Glutamatergic neuron (in vitro differentiated cells): ENCODE results near the gene FBN2. TPM values are rescaled to one million over a fixed set of nuclear protein-coding genes. Genes with fewer than 3 reads are reported as not detected.

Source experiments
- DNase-seq: peaks from one replicate; pipeline ENCODE4 v3.0.0; 2022
- H3K27ac Mint-ChIP-seq: one replicate; pipeline ENCODE4 v1.8.0; 2020; ENCODE audit warnings: mild to moderate bottlenecking, mixed read lengths, inconsistent platforms; ENCODE audit not compliant: unreplicated experiment
- H3K27me3 Mint-ChIP-seq: one replicate; pipeline ENCODE4 v1.8.0; 2020; ENCODE audit warnings: mild to moderate bottlenecking, moderate library complexity, mixed read lengths, inconsistent platforms; ENCODE audit not compliant: unreplicated experiment
- H3K36me3 Mint-ChIP-seq: one replicate; pipeline ENCODE4 v1.8.0; 2020; ENCODE audit warnings: mild to moderate bottlenecking, mixed read lengths, inconsistent platforms; ENCODE audit not compliant: unreplicated experiment
- H3K4me1 Mint-ChIP-seq: one replicate; pipeline ENCODE4 v1.8.0; 2020; ENCODE audit warnings: mild to moderate bottlenecking, low read depth, mixed read lengths, inconsistent platforms; ENCODE audit not compliant: unreplicated experiment
- H3K4me3 Mint-ChIP-seq: one replicate; pipeline ENCODE4 v1.8.0; 2020; ENCODE audit warnings: mild to moderate bottlenecking, mixed read lengths, inconsistent platforms; ENCODE audit not compliant: unreplicated experiment
- H3K9me3 Mint-ChIP-seq: one replicate; pipeline ENCODE4 v1.8.0; 2020; ENCODE audit warnings: mild to moderate bottlenecking, moderate library complexity, mixed read lengths, inconsistent platforms; ENCODE audit not compliant: unreplicated experiment
- total RNA-seq: library from RNA; stranded (reverse); fragmentation: NEBNext Ultra II Directional; extraction: Animal tissue kit (Norgen Biotek cat#: 25700); gene quantifications from one replicate; pipeline ENCODE4 v1.2.1, GENCODE V29; 2021; ENCODE audit not compliant: unreplicated experiment
- TF ChIP-seq, protein P1 (sequence below): fragments of 200-600 bp; sonication (generic); IDR thresholded peaks from one replicate; pipeline ENCODE4 v1.5.0; 2021; ENCODE audit not compliant: partially characterized antibody, unreplicated experiment

FBN2 gene
- total RNA-seq, 1 donor from 2014 or later, result 0.86 TPM

DNA sequence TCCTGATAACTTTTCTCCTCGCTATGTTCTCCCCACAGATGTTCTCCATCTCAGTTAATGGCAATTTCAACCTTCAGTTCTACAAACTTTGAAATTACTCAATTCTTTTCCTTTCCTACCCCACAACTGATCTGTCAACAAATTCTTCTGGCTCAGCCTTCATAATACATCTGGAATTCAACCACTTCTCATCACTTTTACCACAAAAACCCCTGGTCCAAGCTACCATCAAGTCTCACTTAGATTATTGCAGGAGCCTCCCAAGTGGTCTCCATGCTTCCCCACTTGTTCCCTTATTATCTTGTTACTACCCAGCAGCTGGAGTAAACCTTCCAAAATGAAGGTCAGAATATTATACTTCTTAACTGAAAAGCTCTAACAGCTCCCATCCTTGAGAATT, 110.1 kb downstream of the FBN2 start:
- Mint-ChIP-seq H3K36me3 (no peaks in the 10 kb centered on the region), H3K4me1 (peaks cover 2% of the 10 kb centered on the region), H3K4me3 (no peak overlapping the region), H3K27ac (no peak overlapping the region), H3K27me3 (no peaks in the 10 kb centered on the region), H3K9me3 (no peaks in the 10 kb centered on the region)
- no peak for DNase-seq
- TF ChIP-seq, protein P1, sequence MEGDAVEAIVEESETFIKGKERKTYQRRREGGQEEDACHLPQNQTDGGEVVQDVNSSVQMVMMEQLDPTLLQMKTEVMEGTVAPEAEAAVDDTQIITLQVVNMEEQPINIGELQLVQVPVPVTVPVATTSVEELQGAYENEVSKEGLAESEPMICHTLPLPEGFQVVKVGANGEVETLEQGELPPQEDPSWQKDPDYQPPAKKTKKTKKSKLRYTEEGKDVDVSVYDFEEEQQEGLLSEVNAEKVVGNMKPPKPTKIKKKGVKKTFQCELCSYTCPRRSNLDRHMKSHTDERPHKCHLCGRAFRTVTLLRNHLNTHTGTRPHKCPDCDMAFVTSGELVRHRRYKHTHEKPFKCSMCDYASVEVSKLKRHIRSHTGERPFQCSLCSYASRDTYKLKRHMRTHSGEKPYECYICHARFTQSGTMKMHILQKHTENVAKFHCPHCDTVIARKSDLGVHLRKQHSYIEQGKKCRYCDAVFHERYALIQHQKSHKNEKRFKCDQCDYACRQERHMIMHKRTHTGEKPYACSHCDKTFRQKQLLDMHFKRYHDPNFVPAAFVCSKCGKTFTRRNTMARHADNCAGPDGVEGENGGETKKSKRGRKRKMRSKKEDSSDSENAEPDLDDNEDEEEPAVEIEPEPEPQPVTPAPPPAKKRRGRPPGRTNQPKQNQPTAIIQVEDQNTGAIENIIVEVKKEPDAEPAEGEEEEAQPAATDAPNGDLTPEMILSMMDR, result no peak

DNA sequence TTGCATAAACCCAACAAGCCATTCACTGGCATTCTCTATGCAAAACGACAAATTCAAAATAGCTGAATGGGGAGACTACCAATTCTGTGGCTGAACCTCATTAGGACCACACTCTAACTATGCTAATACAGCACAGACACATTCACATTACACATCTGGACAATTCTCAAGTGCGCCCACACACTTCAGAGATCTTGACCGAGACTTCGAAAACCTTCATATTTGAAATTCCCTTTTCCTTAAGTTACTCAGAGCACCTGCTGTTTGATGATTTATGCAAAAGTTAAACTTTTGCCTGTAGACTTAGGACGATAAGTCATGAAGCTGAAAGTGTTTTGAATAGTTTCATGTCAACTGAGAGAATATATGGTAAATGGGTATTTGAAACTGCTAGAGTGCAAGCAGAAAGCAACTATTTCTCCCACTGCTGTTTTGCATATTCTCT, 111.9 kb downstream of the FBN2 start:
- Mint-ChIP-seq H3K27ac (no peak overlapping the region), H3K4me3 (no peak overlapping the region), H3K4me1 (peaks cover 2% of the 10 kb centered on the region), H3K27me3 (no peaks in the 10 kb centered on the region), H3K9me3 (no peaks in the 10 kb centered on the region), H3K36me3 (no peaks in the 10 kb centered on the region)
- no peak for DNase-seq
- TF ChIP-seq, protein P1, result no peak

DNA sequence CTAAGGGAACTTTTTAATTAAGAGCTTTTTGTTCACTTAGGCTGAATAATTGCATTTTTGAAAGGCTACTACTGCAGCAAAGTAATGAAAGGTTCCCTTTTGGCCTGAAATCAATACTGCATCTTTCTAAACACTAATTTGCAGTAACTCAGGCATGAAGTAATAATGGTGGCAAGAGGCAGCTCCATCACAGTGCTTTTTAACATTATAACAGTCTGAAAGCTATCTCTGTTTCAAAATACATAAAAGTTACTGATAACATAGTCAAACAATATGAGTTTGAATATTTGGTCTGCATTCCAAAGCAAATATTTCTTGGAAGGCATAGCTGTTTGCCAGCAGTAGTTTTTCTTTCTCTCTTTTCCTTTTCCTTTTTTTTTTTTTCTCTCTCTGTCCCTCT, 113.4 kb downstream of the FBN2 start:
- Mint-ChIP-seq H3K9me3 (no peaks in the 10 kb centered on the region), H3K4me1 (peaks cover 2% of the 10 kb centered on the region), H3K27me3 (no peaks in the 10 kb centered on the region), H3K4me3 (no peak overlapping the region), H3K27ac (no peak overlapping the region), H3K36me3 (no peaks in the 10 kb centered on the region)
- TF ChIP-seq, protein P1, result no peak
- DNase-seq, result no peak

- no peaks in the 10 kb centered on the region for H3K9me3 Mint-ChIP-seq
- peaks cover 2% of the 10 kb centered on the region for H3K4me1 Mint-ChIP-seq
- no peaks in the 10 kb centered on the region for H3K36me3 Mint-ChIP-seq
- H3K27ac Mint-ChIP-seq, result no peak overlapping the region
- no peak overlapping the region for H3K4me3 Mint-ChIP-seq
- no peak for DNase-seq
- H3K27me3 Mint-ChIP-seq, result no peaks in the 10 kb centered on the region
- TF ChIP-seq, protein P1, result no peak
These were observed 115.4 kb downstream of the FBN2 start for GRCh38 chr5:128422612-128423011.

DNA sequence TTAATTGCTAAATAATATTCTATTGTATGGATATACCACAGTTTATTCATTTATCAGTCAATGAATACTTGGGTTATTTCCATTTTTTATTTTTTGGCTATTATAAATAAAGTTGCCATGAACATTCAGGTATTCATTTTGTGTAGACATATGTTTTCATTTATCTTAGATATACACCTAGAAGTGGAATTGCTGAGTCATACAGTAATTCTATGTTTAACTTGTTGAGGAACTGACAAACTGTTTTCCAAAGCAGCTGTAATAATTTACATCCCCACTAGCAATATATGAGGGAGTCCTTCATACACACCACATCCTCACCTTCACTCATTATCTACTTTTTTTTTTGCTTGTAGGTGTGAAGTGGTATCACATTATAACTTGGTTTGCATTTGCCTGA, 123.6 kb downstream of the FBN2 start:
- no peak for DNase-seq
- no peak overlapping the region for H3K27ac Mint-ChIP-seq
- TF ChIP-seq, protein P1, result no peak
- no peaks in the 10 kb centered on the region for H3K36me3 Mint-ChIP-seq
- no peaks in the 10 kb centered on the region for H3K9me3 Mint-ChIP-seq
- no peak overlapping the region for H3K4me3 Mint-ChIP-seq
- H3K27me3 Mint-ChIP-seq, result no peaks in the 10 kb centered on the region
- H3K4me1 Mint-ChIP-seq, result no peaks in the 10 kb centered on the region
